NCI-H2081 (cell line): ENCODE results near the gene PCDH1.

ENCODE experiments used
- DNase-seq, 2 experiments: peaks; one replicate each; lab custom pipeline; 2025; lab: John Stamatoyannopoulos, UW

PCDH1 gene

DNA sequence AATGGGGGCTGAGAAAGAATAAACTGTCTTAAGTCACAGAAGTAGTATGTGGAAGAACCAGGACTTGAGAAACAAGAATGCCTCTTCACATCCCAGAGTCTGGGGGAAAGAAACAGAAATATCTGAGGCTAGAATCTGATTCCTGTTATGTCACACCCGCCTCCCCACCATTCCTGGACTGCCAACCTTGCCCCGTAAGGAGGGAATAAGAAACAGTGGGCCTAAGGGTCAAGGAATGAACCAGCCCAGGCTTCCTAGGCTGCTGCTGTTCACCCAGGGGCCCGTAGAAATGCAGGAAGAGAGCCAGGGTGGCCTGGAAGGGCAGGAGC is 4.3 kb downstream of the PCDH1 start:
- DNase-seq: no peak

- no peak for DNase-seq
Measured at GRCh38 chr5:141872496-141873356, 5.5 kb downstream of the PCDH1 start.

DNA sequence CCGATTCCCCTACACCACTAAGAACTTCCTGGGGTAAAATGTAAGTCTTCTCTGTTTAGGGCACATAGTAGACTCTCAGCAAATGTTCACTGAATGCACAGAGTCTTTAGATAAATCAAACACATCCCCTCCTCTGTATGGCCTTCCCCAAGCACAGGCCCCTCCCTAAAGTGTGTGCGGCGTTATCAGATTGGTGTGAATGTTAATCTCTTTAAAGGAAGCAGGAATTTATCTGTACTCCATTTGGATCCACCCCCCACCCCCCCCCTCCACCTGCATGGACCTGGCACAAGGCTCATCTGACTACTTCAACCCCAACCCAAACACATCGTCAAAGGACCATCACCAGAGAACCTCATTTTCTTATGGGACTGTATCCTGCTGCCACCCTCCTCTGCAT is 6.3 kb downstream of the PCDH1 start:
- DNase-seq: no peak

GRCh38 chr5:141870871-141871270 is 7.3 kb downstream of the PCDH1 start:
- DNase-seq: no peak

DNA sequence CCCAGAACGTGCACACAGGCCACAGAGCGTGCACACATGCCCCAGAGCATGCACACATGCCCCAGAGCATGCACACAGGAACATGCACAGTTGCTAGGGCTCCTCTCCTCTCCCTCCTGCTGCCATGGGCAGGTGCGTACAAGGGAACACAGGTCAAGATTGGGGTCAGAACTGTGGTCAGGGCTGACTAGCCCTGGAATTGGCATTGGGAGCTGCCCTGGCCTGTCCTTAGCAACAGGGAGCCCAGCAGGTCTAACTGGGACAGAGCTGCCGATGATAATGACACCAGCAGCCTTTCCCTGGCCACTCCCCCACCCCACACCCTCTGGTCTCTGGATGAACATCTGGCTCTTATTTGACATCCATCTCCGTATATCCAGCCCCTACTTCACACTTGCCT is 8.0 kb downstream of the PCDH1 start:
- DNase-seq: no peak

GRCh38 chr5:141869514-141869913 is 8.7 kb downstream of the PCDH1 start:
- no peak for DNase-seq

GRCh38 chr5:141869040-141869439 is 9.2 kb downstream of the PCDH1 start:
- DNase-seq: no peak

GRCh38 chr5:141868541-141868940 is 9.7 kb downstream of the PCDH1 start:
- DNase-seq: no peak

DNA sequence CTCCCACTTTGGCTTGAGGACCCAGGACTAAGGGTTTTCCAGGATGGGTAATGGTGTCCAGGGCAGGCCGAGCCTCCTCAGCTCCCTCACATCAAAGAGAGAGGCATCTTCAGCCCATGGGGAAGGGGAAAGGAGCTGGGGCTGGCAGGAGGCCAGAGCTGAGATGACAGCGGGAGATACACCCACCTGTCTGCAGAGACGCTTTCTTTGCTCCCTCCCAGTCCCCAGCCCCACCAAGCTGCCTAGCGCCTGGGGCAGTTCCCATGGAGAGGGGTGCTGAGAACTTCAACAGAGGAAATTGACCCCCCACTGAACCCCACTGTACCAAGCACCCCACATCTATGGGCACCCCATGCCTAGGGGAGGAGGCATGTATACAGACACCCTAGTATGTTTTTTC is 10.6 kb downstream of the PCDH1 start:
- no peak for DNase-seq

DNA sequence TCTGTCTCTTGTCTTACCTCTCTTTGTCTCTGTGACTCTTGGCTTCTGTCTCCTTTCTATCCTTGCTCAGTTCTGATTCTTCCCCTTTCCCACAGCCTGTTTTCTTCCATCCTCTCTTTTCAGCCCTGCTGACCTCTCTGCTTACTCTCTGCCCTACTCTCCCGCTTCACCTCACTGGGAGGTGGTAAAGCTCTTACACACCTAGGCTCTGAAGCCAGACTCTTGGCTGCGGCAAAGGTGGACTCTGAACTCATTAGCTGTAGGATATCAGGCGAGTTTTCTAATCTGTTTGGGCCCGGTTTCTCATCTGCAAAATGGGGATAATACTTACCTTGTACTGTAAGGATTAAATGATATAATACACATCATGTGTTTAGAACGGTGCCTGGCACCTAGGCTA is 11.1 kb downstream of the PCDH1 start:
- DNase-seq: no peak

DNA sequence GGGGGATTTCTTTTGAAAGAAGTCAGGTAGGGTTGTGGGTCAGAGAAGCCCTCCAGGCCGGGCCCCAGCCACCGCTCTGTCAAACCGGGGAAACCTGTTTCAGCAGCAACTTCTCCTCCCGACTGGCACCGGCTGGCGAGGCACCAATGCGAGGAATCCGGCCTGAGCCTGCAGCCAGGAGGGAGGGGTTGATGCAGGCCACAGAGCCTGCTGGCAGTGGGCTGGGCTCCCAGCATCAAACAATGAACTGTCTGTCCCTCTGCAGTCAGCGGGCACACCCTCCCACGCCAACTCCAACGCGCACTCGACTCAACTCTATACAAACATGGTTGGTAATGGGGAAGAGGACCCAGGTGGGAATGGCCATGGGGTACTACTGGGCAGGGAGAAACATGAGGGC is 12.1 kb downstream of the PCDH1 start:
- no peak for DNase-seq

- DNase-seq: no peak
Measured at GRCh38 chr5:141865406-141865805, 12.8 kb downstream of the PCDH1 start.

DNA sequence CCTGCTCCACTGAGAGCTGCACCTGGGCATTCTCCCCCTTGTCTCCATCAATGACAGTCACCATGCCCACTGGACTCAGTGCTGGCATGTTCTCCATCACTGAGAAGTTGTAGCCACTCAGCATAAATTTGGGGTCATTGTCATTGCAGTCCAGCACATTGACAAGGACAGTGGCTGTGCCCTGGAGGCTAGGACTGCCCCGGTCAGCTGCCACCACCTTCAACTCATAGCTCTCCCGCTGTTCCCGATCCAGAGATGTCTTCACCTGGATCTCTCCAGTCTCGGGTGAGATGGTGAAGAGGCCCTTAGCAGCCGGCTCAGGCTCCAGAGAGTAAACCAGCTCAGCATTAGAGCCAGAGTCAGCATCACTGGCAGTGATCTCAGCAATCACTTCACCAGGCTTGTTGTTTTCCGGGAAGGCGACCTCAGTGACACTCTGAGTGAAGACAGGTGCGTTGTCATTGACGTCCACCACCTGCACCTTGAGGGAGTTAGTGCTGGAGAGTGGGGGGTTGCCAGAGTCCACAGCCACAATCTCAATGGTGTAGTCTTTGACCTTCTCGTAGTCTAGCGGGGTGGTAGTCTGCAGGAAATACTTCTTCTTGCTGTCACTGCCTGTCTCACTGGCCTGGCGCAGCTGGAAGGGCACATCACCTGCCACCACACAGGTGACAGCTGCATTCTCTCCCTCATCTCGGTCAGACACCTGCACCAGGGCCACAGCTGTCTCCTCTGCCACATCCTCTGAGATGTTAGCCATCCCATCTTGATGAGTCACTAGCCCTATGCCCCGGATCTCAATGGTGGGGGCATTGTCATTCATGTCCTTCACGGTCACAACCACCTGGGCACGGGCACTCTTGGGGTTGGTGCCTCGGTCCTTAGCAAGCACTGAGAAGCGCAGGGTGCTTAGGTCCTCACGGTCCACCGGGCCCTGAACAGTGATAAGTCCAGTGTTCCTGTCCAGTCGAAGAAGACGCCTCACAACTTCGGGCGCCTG is 13.5 kb downstream of the PCDH1 start:
- DNase-seq: no peak

GRCh38 chr5:141863569-141864178 is 14.5 kb downstream of the PCDH1 start:
- DNase-seq: no peak

DNA sequence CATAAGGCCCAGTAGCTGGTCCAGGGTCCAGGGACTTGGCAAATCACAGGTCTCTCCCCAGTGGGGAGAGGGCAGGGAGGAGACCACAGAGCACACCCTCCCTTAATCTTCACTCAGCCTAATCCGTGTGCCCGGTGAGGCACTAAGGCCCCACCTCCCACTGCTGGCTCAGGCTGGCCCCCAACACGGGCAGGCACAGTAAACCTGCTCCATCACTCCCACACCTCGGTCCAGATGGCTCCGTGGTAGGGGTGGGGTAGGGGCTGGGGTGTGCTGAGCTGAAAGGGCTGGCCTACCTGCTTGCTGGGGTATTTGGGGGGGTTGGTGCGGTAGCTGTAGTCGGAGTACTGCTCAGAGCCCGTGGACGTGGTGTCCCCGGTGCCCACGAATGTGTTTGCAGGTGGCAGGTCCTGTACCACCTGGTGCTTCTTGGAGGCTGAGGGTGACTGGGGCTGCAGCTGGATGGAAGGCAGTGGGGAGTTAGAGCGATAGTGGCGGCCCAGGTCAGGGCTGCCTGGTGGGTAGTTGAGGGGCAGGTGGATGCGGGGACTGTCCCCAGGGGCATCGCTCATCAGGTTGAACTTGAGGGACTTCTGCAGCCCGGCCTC is 15.2 kb downstream of the PCDH1 start:
- DNase-seq: no peak

DNA sequence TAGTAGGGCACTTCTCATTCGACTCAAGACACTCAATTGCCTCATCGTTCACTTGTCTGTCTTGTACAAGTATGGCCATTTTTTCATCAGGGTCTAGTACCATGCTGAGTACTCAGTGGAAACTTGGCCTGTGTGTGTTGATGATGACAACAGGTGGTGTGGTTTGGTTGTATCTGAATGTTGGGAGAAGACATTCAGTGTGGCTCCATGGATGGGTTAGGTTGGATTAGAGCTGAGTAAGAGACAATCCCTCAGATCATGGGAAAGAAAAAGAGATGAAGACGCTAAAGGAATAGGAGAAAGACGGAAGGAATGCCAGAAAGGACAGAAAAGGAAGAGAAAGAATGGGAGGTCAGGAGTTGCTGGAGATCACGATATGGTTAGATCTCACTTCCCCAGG is 17.0 kb downstream of the PCDH1 start:
- no peak for DNase-seq

- DNase-seq: no peak
Measured at GRCh38 chr5:141858079-141858765, 20.0 kb downstream of the PCDH1 start.

GRCh38 chr5:141857226-141857625 is 21.0 kb downstream of the PCDH1 start:
- DNase-seq: no peak

DNA sequence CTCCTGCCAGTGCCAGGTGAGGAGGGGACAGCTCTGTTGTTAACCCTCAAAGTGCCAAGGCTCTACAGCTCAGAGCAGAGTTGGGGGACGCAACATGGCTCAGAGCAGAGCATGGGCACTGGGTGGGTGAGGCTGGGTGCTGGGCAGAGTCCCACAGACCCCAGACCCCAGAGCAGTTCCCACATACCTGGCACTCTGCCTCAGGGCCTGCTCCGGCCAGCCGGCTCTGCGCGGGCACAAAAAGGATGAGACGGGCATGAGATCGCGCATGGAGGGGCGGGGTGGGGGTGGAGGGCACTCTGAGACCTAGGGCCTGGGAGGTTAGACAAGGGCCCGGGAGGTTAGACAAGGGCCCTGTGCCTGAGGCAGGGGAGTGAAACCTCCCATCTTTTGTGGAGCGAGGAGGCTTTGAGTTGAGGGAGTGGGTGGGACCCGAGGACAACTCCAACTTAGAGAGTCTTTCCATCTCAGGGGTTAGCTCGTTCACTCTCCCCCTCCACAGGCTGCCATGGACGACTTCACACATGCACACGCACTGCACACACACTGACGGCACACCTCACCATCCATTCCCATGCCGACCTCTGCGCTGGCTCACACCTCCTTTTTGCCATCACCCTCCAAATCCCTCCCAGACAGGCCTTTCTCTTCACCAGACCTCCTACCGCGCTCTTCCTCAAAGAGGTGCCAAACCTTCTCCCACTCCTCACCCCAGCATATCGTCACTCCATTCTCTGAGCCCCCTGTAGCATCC is 22.0 kb downstream of the PCDH1 start:
- no peak for DNase-seq

- DNase-seq: peak in 1 of 2 experiments; percentile 49
Measured at GRCh38 chr5:141855265-141856036, 22.8 kb downstream of the PCDH1 start.
